HG03342 (cell line): Measurements from ENCODE around the gene LRSAM1.

Source experiments
- ATAC-seq: cut with Tn5 transposase; IDR thresholded peaks from one replicate; pipeline ENCODE4 v1.9.1; 2021; ENCODE audit warnings: mild to moderate bottlenecking, moderate library complexity; ENCODE audit not compliant: unreplicated experiment

Gene LRSAM1

DNA sequence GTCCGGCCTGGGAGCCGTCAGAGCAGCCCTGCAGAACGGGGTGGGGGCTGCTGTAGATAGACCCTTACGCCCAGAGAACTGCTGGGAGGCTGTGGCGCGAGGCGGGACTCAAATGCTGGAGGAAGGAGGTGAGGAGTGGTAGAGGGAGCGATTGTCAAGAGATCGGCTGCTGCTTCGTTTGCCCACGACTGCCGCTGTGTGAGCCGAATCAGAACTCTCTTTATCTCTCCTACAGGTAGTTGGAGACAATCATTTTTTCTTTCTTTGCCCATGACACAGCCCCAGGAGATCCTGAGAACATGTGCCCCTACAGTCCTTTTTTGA, 26.7 kb upstream of the LRSAM1 start:
- ATAC-seq, result peak; percentile 20

DNA sequence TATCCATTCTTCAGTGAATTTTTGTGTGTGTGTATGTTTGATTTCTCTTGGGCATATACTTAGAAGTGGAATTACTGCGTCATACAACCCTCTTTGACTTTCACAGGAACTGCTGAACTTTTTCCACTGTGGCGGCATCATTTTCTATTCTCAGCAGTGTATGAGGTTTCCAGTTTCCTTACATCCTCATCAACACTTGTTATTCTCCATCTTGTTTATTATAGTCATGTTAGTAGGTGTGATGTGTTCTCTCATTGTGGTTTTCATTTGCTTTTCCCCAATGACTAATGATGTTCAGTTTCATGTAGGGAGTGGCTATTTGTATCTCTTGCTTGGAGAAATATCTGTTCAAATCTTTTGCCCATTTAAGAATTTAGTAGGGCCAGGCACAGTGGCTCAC, 24.6 kb upstream of the LRSAM1 start:
- ATAC-seq, result no peak

DNA sequence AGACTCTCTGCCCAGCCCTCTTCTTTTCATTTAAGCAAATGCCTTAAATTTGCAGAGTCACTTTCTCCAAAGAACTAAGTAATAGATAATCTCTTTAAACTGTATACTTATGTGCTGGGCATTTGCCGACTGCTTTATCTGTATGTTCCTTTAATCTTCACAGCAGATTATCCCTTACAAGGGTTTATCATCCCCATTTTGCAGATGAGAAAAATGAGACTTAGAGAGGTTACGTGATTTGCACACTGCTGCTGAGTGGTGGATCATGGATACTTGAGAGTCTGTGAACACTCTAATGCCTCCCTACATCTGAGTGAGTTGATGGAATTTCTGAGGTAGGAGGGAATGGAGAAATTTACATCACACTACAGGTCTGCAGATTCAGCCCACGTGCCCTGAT, 23.0 kb upstream of the LRSAM1 start:
- ATAC-seq, result no peak

DNA sequence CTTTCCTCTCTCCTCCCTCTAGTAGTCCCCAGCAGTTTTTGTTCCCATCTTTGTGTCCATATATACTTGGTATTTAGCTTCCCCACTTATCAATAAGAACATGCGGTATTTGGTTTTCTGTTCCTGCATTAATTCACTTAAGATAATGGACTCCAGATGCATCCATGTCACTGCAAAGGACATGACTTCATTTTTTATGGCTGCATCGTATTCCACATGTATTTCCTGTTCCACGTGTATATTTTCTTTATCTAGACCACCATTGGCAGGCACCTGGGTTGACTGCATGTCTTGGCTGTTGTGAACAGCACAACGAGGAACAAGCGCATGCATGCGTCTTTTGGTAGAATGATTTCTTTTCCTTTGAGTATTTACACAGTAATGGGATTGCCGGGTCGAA, 20.9 kb upstream of the LRSAM1 start:
- ATAC-seq, result no peak

DNA sequence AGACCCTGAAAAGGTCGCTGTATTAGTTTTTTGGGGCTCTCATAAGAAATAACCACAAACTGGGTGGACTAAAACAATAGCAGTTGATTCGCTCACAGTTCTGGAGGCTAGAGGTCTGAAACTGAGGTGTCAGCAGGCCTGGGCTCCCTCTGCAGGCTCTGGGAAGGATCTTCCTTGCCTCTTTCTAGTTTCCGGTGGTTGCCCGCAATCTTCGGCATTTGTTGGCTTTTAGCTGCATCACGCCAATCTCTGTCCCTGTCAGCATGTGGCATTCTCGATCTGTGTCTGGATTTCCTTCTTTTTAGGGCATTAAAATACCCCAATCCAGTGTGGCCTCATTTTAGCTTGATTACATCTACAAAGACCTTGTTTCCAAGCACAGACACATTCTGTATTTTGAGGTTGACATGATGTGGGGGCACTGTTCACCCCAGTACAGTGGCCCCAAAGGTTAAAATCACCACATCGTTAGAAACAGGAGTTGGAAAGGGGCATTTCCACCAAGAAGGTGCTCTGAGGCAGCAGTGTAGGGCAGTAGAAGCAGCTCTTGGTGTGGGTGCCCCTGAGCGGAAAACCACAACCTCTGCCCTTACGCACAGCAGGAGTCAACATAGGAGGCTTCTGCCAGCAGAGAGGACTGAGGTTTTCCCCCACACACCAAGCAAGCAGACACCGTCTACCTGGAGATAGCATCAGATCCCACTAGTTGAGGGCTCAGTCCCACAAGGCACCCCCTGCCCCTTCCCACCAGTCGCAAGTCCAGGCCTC, 13.6 kb upstream of the LRSAM1 start:
- no peak for ATAC-seq

DNA sequence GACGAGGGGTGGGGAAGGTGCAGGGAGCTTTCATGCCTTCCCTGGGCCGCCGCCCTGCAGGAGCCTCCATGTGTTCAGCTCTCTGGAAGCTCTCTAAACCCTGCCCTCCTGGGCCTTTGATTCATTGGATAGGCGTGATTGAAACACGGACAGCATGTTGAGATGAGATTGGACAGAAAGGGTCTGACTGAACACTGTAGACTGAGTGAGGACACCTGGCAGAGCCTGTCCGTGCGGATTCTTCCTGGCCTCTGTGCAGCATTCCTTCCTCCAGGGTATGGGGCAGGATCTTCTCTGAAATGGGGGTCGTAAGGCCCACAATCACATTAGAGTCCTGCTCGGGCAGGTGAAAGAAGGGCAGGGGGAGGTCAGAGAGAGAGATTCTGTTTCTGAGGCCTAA, 12.9 kb upstream of the LRSAM1 start:
- ATAC-seq, result no peak

DNA sequence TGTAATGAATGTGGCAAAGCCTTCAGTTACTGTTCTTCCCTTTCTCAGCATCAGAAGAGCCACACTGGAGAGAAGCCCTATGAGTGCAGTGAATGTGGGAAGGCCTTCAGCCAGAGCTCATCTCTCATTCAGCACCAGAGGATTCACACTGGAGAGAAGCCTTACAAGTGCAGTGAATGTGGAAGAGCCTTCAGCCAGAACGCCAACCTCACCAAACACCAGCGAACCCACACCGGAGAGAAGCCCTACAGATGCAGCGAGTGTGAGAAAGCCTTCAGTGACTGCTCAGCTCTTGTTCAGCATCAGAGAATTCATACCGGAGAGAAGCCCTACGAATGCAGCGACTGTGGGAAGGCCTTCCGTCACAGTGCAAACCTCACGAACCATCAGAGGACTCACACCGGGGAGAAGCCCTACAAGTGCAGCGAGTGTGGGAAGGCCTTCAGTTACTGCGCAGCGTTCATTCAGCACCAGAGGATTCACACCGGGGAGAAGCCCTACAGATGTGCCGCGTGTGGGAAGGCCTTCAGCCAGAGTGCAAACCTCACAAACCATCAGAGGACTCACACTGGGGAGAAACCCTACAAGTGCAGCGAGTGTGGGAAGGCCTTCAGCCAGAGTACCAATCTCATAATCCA, 6.9 kb upstream of the LRSAM1 start:
- no peak for ATAC-seq

DNA sequence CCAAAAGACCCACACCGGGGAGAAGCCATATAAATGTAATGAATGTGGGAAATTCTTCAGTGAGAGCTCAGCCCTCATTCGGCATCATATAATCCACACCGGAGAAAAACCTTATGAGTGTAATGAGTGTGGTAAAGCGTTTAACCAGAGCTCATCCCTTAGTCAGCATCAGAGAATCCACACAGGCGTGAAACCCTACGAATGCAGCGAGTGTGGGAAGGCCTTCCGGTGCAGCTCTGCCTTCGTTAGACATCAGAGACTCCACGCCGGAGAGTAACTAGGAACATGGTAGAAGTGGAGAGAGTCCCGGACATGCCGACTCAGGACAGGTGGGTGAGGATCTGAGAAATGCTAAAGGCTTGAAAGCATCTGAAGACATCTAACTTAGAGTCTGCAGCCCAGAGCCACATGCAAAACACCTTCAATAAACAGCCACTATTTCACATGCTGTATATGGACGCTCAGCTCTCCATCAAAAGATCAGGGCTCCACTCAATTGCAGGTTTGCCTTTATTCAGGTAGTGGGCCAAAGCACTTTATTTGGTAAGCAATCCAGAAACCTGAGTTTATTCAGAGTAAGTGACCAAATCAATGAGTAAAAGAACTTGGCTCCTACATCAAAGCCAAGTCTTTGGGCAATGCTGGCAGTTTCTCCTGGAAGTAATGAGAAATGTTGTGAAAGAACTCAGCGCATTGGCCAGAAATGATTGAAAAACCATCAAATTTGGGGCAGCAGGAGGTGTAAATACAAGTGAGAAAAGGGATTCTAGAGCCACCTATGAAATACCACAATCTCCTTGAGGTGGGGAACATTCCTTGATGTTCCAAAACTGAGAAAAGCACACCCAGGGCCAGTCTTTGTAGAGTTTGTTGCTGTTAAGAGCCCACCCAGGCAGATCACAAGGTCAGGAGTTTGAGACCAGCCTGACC, 6.1 kb upstream of the LRSAM1 start:
- no peak for ATAC-seq

DNA sequence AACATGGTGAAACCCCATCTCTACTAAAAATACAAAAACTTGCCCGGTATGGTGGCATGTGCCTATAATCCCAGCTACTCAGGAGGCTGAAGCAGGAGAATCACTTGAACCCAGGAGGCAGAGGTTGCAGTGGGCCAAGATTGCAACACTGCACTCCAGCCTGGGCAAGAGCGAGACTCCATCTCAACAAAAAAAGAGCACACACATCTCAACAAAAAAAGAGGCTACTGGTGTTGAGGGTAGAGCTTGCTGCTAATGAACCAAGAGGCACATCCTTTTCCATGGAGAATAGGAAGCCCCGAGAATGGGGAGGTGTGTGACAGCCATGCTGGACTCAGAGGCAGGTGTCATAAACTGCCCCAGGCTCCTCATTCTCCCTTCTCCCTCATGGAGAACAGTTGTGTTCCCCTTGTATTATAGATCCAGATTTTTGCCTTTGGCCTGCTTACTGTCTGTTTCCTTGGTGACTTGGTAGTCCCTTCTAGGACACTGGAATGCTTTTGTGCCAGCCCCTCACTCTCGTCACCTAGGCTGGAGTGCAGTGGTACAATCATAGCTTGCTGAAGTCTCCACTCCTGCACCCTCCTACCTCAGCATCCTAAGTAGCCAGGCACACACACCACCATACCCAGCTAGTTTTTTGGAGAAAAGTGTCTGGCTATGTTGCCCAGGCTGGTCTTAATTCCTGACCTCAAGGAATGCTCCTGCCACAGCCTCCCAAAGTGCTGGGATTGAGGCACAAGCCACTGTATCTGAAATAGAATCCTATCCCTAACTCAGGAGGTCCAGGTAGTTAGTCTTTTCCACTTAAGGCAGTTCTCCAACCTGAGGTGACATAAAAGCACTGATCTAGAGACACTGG, 5.2 kb upstream of the LRSAM1 start:
- no peak for ATAC-seq

DNA sequence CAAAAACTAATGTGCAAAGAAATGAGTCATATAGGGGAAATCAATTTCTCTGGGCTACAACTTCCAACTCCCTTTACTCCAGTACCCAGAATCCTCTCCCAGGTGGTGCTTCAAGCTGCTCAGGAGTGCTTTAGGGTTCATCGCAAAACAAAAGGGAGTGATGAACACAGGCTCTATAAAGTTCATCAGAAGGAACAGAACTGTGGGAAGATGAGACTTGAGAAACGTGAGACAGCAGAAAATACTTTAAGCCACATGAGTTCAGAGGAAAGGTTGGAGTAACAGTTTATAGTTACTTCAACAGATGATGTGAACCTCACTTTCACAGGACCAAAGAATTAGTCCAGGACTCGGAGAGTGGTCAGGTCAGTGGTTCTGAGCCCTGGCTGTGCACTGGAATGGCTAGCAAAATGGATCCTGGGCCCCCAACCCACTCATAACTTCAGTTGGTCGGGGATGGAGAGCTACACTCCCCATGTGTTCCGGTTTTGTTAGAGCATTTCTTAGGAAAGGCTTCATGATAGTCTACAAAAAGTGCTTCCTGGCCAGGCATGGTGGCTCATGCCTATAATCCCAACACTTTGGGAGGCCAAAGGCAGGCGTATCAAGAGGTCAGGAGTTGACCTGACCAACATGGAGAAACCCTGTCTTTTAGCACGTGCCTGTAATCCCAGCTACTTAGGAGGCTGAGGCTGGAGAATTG, 4.4 kb upstream of the LRSAM1 start:
- ATAC-seq, result no peak

DNA sequence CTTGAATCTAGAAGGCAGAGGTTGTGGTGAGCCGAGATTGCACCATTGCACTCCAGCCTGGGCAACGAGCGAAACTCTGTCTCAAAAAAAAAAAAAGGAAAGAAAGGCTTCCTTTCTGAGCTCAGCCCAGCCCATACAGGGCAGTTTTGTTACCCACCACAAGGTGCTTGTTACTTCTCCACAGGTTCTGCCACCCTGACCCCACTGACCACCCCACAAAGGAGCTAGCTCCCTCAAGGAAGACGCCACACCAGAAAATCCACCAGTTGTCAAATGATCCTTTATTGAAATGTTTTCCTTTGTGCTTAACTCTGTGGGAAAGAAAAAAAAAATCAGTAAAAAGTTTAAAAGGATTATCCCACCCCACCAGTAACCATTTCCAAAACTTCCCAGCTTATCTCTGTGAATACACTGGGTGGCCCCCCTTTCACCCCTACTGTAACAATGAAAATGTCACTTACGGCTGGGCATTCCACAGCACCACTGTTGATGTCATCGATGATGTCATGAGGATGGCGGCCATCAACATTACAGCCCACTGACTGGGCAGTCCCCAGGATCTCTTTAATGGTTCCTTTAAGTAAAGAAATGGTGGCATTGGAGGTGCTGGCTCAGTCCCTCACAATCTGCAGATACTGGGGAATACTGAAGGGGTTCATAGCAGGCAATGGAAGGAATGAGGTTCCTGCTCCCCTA, 3.7 kb upstream of the LRSAM1 start:
- ATAC-seq, result no peak

DNA sequence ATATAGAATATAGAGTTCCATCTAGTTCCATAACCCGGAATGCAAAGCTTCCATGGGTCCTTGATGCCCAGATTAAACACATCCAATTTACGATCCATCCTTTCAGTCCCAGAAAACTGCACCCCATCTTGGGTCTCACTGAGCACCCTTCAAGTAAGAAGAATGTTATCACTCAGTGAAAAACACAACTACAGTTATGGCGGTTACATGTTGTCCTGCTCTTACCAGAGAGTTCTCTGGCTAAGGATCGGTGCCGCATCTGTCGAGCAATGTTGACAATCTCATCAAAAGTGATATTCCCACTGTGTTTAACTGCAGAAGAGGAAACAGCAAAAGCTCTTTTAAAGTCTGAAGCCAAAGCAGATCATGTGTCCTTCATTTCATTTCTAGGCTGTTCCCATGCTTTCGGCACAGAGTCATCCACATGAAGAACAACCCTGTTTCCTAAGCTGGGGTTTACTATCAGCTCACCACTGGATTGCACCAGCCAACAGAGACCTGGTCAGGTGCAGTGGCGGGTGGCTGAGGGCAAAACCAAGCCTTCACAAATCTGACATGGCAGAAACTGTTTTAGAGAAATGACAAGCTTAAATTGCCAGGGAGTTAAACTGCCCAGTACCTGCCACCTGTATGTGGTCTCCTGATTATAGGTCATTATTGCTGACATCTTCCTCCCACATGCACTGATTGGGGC, 3.1 kb upstream of the LRSAM1 start:
- ATAC-seq, result no peak

DNA sequence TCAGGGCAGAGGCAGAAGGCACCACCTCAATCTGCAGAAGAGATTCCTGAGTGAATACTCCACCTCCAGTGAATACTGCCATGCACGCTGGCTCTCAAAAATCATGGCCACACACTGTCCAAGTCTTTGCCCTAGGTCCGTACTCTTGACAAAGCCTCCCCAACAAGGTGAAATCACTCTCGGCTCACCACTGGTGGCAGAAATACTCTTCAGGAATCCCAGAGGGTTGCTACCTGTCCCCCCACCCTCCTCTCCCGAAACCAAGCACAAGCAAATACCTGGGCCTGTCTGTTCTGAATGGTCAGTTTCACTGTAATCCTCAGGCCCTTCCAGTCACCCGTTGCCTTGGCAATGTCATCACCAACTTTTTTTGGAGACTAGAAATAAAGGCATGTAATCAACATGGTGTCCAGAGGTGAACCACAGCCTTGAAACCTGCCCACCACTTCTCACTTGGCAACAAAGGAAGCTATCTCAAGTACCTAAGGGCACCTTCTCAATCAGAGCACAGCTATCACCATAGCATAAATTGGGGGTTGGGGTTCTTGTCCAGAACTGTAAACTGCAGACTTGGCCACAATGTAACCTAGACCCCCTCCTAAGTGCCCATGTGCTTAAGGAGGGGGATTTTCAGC, 1.9 kb upstream of the LRSAM1 start:
- no peak for ATAC-seq

DNA sequence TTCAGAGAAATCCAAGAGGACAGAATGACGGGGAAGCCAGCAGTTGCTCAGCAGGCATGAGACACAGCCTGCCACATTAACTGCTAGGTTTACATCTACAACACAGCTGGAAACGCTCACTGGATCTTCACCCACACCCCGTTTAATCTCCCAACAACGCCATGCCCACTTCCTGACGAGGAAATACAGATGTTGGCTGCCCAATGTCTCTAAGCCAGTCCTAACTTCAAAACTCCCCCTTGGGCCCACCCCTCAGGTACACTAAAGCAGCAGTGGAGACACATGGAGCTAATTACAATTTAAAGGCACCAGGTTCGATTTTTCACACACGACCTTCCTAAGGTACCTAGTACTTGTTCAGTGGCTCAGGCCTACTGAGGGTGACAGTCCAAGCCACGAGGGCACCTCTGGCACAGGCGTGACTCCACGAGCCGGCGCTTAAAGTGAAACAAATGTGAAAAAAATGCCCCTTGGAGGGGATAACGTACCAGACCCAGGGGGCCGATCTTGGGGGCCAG, 1.0 kb upstream of the LRSAM1 start:
- peak; percentile 3 for ATAC-seq

DNA sequence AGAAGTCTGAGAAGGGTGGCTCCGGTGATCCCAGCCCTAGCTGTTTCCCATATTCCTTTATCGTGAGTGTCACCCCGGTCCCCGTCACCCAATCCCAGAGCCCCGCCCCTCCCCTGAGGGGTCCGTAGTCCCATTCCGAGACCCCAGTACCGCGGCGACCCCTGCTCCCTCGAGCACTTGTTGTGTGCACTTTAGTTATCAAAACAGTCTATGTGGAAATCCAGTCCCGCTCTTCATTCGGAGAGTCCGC, 223 bp downstream of the LRSAM1 start:
- ATAC-seq, result no peak

DNA sequence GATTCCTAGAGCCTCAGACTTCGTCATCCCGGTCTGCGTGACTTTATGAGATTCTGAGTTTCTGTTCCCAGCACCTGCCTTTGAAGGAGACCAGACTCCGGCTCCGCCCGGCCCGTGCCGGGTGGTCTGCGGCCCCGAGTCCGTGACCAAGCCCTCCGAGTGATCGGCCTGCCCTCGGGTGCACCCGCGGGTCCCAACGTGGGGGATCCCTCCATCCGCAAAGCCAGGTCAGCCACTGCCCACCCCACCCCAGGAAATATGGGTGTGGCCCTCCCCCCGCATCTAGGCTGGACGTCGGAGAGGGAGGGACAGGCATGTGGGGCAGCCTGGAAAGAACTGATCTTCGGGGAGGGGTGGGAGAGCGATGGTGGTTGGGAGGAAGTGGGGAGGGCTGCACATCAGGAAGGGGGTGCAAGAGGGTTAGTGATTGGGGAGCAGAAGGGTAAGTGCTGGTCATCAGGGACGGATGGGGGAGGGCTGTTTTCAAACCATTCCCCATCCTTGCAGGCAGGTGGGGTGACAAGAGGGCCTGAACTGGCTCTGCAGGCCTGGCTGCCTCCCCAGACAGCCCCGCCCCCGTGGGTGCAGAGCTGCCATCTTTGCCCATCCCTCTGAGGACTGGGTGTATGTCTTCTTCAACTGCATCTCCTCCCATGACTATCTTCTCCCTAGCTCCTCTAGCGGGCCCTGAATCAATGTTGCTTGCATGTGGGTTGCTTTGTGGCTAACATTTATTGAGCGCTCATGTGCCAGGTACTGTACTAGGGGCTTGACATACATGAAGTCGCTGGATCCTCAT, 747 bp downstream of the LRSAM1 start:
- no peak for ATAC-seq

DNA sequence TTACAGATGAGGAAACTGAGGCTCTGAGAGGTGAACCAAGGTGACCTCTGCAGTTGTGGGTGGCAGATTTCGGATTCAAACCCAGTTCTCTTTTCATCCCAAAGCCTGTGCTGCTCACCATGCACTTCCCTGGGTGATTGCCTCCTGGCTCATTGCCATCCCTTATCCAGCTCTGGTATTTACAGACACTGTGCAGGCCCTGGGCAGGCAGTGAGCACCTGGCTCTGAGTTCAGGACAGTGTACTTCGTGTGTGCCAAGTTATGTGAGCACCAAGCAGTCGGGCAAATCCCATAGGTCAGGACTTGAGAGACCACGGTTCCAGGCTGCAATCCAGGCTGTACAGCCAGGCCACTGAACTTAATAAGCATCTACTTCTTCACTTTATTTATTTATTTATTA, 1.4 kb downstream of the LRSAM1 start:
- ATAC-seq, result no peak
